ENCODE data around the gene ENTREP3. TPM values are rescaled to one million over a fixed set of nuclear protein-coding genes. Genes with fewer than 3 reads are reported as not detected.

ENTREP3 gene
- total RNA-seq, 1 experiment from 2014 or later, result 69.9 TPM

DNA sequence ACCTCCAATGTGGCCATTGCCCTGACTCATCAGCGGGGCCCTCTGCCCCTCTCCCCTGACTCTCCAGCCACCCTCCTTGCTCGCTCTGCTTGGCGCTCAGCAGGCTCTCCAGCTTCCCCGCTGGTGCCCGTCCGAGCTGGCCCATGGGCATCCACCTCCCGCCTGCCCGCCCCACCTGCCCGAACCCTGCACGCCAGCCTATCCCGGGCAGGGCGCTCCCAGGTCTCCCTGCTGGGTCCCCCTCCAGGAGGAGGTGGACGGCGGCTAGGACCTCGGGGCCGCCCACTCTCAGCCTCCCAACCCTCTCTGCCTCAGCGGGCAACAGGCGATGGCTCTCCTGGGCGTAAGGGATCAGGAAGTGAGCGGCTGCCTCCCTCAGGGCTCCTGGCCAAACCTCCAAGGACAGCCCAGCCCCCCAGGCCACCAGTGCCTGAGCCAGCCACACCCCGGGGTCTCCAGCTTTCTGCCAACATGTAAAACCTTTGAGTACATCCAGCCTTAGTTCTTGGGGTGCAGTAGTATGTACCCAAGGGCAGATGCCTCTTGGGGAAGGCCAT, 32.8 kb upstream of the ENTREP3 start (continued):
- no peak for TF ChIP-seq YY1 (IDR thresholded peaks at IDR 0.05; ENCODE audit: extremely low read depth, insufficient replicate concordance, low read depth, low read length)

DNA sequence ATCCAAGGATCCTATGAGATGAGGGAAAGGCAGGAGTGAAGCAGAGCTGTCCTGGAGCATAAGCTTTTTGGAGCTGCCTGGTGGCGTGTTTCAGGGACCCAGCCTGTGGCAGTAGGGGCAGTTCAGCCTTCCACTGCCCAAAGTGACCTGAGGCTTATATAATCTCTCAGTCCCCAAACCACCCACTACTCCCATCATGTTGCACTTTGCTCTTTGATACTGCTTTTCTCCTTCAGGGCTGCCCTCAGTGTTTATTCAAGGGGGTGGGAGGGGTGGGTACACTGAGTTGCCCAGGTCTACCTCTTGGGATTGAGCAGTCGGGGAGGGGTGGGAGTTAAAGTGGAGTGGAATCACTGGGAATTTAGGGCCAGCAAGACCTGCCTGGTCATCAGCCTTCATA, 31.3 kb upstream of the ENTREP3 start:
- POLR2A ChIA-PET, result no interaction called here

More for the DNA sequence above, 31.3 kb upstream of the ENTREP3 start:
- Histone ChIP-seq H3K27me3 (ENCODE audit: insufficient read depth, low read length) (no peaks in the 10 kb centered on the region), H3K9ac (ENCODE audit: low read length) (no peak overlapping the region), H3K27ac (ENCODE audit: low read depth, low read length) (no peak overlapping the region), H3K4me1 (ENCODE audit: control insufficient read depth in 1 of 2, insufficient read depth in 2 of 2, low read length in 2 of 2) (no peaks in the 10 kb centered on the region), H4K20me1 (ENCODE audit: insufficient read depth) (no peaks in the 10 kb centered on the region), H3K9me3 (ENCODE audit: control insufficient read depth in 1 of 2, insufficient read depth in 1 of 2, low read depth in 1 of 2, low read length in 2 of 2) (no peaks in the 10 kb centered on the region), H3K9me2 (ENCODE audit: insufficient read depth) (no peaks in the 10 kb centered on the region), H3K4me2 (ENCODE audit: low read length) (no peak overlapping the region), H3K79me2 (ENCODE audit: insufficient read depth, low read length) (no peaks in the 10 kb centered on the region), H3K4me3 (replicated peaks in 1 of 2; ENCODE audit: low read depth in 1 of 2, low read length in 2 of 2) (no peak overlapping the region), H2AFZ (ENCODE audit: low read depth, low read length, poor library complexity, severe bottlenecking) (no peak overlapping the region), H3K36me3 (ENCODE audit: control insufficient read depth in 1 of 2, insufficient read depth in 2 of 2, low read length in 2 of 2) (no peaks in the 10 kb centered on the region)
- no TSS peak for BruUV-seq (replicated peaks)
- no peak for DNase-seq (ENCODE audit: low read depth, low spot score)
- ATAC-seq, result no peak
- intact Hi-C loops (cut with micrococcal nuclease), result no loop called here
- TF ChIP-seq FOSL1 (IDR thresholded peaks at IDR 0.05; ENCODE audit: low read depth), result no peak
- no peak for TF ChIP-seq JUND (IDR thresholded peaks at IDR 0.05)
- no peak for TF ChIP-seq EZH2 (IDR thresholded peaks at IDR 0.05)
- TF ChIP-seq CEBPB (IDR thresholded peaks at IDR 0.05; ENCODE audit: low read depth), result no peak
- no peak for TF ChIP-seq POLR2A (IDR thresholded peaks at IDR 0.05; ENCODE audit: borderline replicate concordance, extremely low read depth, insufficient read depth, insufficient read length)
- TF ChIP-seq TCF7L2 (IDR thresholded peaks at IDR 0.05; ENCODE audit: borderline replicate concordance, extremely low read depth, insufficient read depth, insufficient read length), result no peak
- TF ChIP-seq, protein P1, sequence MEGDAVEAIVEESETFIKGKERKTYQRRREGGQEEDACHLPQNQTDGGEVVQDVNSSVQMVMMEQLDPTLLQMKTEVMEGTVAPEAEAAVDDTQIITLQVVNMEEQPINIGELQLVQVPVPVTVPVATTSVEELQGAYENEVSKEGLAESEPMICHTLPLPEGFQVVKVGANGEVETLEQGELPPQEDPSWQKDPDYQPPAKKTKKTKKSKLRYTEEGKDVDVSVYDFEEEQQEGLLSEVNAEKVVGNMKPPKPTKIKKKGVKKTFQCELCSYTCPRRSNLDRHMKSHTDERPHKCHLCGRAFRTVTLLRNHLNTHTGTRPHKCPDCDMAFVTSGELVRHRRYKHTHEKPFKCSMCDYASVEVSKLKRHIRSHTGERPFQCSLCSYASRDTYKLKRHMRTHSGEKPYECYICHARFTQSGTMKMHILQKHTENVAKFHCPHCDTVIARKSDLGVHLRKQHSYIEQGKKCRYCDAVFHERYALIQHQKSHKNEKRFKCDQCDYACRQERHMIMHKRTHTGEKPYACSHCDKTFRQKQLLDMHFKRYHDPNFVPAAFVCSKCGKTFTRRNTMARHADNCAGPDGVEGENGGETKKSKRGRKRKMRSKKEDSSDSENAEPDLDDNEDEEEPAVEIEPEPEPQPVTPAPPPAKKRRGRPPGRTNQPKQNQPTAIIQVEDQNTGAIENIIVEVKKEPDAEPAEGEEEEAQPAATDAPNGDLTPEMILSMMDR (IDR thresholded peaks at IDR 0.05 in 2 of 3, conservative IDR thresholded peaks at IDR 0.05 in 1 of 3; ENCODE audit: borderline replicate concordance in 1 of 3, insufficient read depth in 1 of 3, low read depth in 2 of 3, low read length in 2 of 3), result no peak
- TF ChIP-seq ELF1 (IDR thresholded peaks at IDR 0.05; ENCODE audit: borderline replicate concordance, low read depth), result no peak
- TF ChIP-seq ZFX (IDR thresholded peaks at IDR 0.05), result no peak
- TF ChIP-seq EGR1 (IDR thresholded peaks at IDR 0.05; ENCODE audit: low read depth), result no peak
- TF ChIP-seq SRF (IDR thresholded peaks at IDR 0.05; ENCODE audit: low read depth), result no peak
- TF ChIP-seq, protein P2, sequence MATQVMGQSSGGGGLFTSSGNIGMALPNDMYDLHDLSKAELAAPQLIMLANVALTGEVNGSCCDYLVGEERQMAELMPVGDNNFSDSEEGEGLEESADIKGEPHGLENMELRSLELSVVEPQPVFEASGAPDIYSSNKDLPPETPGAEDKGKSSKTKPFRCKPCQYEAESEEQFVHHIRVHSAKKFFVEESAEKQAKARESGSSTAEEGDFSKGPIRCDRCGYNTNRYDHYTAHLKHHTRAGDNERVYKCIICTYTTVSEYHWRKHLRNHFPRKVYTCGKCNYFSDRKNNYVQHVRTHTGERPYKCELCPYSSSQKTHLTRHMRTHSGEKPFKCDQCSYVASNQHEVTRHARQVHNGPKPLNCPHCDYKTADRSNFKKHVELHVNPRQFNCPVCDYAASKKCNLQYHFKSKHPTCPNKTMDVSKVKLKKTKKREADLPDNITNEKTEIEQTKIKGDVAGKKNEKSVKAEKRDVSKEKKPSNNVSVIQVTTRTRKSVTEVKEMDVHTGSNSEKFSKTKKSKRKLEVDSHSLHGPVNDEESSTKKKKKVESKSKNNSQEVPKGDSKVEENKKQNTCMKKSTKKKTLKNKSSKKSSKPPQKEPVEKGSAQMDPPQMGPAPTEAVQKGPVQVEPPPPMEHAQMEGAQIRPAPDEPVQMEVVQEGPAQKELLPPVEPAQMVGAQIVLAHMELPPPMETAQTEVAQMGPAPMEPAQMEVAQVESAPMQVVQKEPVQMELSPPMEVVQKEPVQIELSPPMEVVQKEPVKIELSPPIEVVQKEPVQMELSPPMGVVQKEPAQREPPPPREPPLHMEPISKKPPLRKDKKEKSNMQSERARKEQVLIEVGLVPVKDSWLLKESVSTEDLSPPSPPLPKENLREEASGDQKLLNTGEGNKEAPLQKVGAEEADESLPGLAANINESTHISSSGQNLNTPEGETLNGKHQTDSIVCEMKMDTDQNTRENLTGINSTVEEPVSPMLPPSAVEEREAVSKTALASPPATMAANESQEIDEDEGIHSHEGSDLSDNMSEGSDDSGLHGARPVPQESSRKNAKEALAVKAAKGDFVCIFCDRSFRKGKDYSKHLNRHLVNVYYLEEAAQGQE (IDR thresholded peaks at IDR 0.05; ENCODE audit: low read depth), result no peak
- TF ChIP-seq, protein P3, sequence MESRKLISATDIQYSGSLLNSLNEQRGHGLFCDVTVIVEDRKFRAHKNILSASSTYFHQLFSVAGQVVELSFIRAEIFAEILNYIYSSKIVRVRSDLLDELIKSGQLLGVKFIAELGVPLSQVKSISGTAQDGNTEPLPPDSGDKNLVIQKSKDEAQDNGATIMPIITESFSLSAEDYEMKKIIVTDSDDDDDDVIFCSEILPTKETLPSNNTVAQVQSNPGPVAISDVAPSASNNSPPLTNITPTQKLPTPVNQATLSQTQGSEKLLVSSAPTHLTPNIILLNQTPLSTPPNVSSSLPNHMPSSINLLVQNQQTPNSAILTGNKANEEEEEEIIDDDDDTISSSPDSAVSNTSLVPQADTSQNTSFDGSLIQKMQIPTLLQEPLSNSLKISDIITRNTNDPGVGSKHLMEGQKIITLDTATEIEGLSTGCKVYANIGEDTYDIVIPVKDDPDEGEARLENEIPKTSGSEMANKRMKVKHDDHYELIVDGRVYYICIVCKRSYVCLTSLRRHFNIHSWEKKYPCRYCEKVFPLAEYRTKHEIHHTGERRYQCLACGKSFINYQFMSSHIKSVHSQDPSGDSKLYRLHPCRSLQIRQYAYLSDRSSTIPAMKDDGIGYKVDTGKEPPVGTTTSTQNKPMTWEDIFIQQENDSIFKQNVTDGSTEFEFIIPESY (IDR thresholded peaks at IDR 0.05; ENCODE audit: extremely low read depth, insufficient replicate concordance, low read length), result no peak
- TF ChIP-seq, protein P4, sequence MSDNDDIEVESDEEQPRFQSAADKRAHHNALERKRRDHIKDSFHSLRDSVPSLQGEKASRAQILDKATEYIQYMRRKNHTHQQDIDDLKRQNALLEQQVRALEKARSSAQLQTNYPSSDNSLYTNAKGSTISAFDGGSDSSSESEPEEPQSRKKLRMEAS (IDR thresholded peaks at IDR 0.05), result no peak
- no peak for TF ChIP-seq CBX3 (IDR thresholded peaks at IDR 0.05; ENCODE audit: low read depth)
- TF ChIP-seq, protein P5, sequence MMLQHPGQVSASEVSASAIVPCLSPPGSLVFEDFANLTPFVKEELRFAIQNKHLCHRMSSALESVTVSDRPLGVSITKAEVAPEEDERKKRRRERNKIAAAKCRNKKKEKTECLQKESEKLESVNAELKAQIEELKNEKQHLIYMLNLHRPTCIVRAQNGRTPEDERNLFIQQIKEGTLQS (IDR thresholded peaks at IDR 0.05), result no peak
- TF ChIP-seq YY1 (IDR thresholded peaks at IDR 0.05; ENCODE audit: extremely low read depth, insufficient replicate concordance, low read depth, low read length), result no peak
- no peak for TF ChIP-seq SIN3A (IDR thresholded peaks at IDR 0.05; ENCODE audit: low read depth)
- TF ChIP-seq EZH2phosphoT487 (IDR thresholded peaks at IDR 0.05; ENCODE audit: borderline replicate concordance), result no peak
- RAD21 ChIA-PET (ENCODE audit: low non-redundant PET in 1 of 2, low total read pairs in 2 of 2, uncharacterized antibody in 2 of 2, unreplicated experiment in 2 of 2), result interaction anchor here in 1 of 2 experiments (0.8 kb wide), 1 partner anchor 10 kb away, joined by 3 read pairs; the partner anchor contains the start of gene HCN3
- CTCF ChIA-PET, result no interaction called here

Data from HCT116 (cell line).